Immature natural killer cell (primary cell): ENCODE measurements around the gene ATG2A. TPM values are rescaled to one million over a fixed set of nuclear protein-coding genes. Genes with fewer than 3 reads are reported as not detected.

Experiments used
- DNase-seq, 3 donors: peaks; one replicate each; pipeline ENCODE4 v3.0.0; 2022; ENCODE audit warnings: mixed read lengths in 1 of 3
- H3K27ac Mint-ChIP-seq, 6 donors: one replicate each; pipeline ENCODE4 v1.8.0; 2020; ENCODE audit warnings: mixed read lengths in 6 of 6, mild to moderate bottlenecking in 5 of 6, inconsistent platforms in 4 of 6, moderate library complexity in 3 of 6
- H3K27me3 Mint-ChIP-seq, 3 donors: one replicate each; pipeline ENCODE4 v1.8.0; 2020 to 2021; ENCODE audit warnings: low read depth in 3 of 3, mild to moderate bottlenecking in 3 of 3, mixed read lengths in 3 of 3, moderate library complexity in 3 of 3, inconsistent platforms in 1 of 3
- H3K36me3 Mint-ChIP-seq, 3 donors: one replicate each; pipeline ENCODE4 v1.8.0; 2020; ENCODE audit warnings: mixed read lengths in 3 of 3, inconsistent platforms in 2 of 3, mild to moderate bottlenecking in 2 of 3
- H3K4me1 Mint-ChIP-seq, 2 donors: one replicate each; pipeline ENCODE4 v1.8.0; 2020; ENCODE audit warnings: inconsistent platforms in 2 of 2, mild to moderate bottlenecking in 2 of 2, mixed read lengths in 2 of 2, moderate library complexity in 1 of 2
- H3K4me3 Mint-ChIP-seq, 5 donors: one replicate each; pipeline ENCODE4 v1.8.0; 2020; ENCODE audit warnings: mild to moderate bottlenecking in 5 of 5, mixed read lengths in 5 of 5, inconsistent platforms in 3 of 5, moderate library complexity in 3 of 5
- H3K9me3 Mint-ChIP-seq, 6 donors: one replicate each; pipeline ENCODE4 v1.8.0; 2020; ENCODE audit warnings: mild to moderate bottlenecking in 6 of 6, mixed read lengths in 6 of 6, inconsistent platforms in 4 of 6, moderate library complexity in 3 of 6
- polyA plus RNA-seq, 3 donors: library from polyadenylated mRNA; unstranded; fragments of 300-500 nt; fragmentation: Illumina TruSeq; gene quantifications; one replicate each; pipeline ENCODE4 v1.2.3, GENCODE V29; 2021

The ATG2A gene
- 10 to 100 TPM in 1 of 3 donors, 1 to 10 TPM in 2; 3.7 to 10.0 (median 6.7) TPM for polyA plus RNA-seq

GRCh38 chr11:64916775-64917662 is at the start of gene ATG2A:
Gene ATG2A (minus strand): TSS chr11:64917209. CDS start chr11:64917135, 74 bp downstream.
- Mint-ChIP-seq H3K4me1 (peaks cover 26 to 32% of the 10 kb centered on the region in 2 donors), H3K36me3 (peaks cover 0 to 3% (median 0%) of the 10 kb centered on the region in 3 donors), H3K27ac (peak within 1 kb of the TSS; percentile 93 to 100 (median 99)), H3K4me3 (peak within 1 kb of the TSS; percentile 95 to 98 (median 97)), H3K27me3 (peaks cover 6 to 16% (median 13%) of the 10 kb centered on the region in 3 donors), H3K9me3 (no peaks in the 10 kb centered on the region)
- peak; percentile 98 to 99 (median 99) for DNase-seq

- Mint-ChIP-seq H3K27ac (no peak overlapping the region), H3K4me3 (no peak overlapping the region), H3K4me1 (no peaks in the 10 kb centered on the region), H3K27me3 (peaks cover 0 to 3% (median 3%) of the 10 kb centered on the region in 3 donors), H3K36me3 (no peaks in the 10 kb centered on the region), H3K9me3 (no peaks in the 10 kb centered on the region)
- no peak for DNase-seq
Measured at GRCh38 chr11:64963072-64963631, 46.1 kb upstream of the ATG2A start.

GRCh38 chr11:64960719-64961118 is 43.7 kb upstream of the ATG2A start:
- Mint-ChIP-seq H3K4me3 (no peak overlapping the region), H3K36me3 (no peaks in the 10 kb centered on the region), H3K27me3 (peaks cover 0 to 3% (median 3%) of the 10 kb centered on the region in 3 donors), H3K9me3 (no peaks in the 10 kb centered on the region), H3K4me1 (no peaks in the 10 kb centered on the region), H3K27ac (no peak overlapping the region)
- DNase-seq, result no peak

DNA sequence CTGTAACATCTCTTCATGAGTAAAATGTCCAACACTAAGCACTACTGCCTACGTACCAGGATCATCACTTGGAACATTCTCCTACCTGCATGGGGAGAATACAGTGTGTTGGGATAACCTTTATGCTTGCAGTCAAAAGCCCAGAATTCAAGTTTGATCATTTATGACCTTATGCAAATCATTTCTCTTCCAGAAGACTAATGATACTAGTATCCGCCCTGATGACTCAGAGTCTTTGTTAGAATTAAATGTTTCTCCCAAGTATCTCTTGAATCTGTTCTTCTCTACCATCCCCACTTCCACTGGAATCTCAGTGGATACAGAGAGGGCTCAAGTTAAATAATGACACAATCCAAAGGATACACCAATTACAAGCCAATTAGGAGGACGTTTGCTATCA is 42.5 kb upstream of the ATG2A start:
- Mint-ChIP-seq H3K9me3 (no peaks in the 10 kb centered on the region), H3K36me3 (no peaks in the 10 kb centered on the region), H3K4me3 (no peak overlapping the region), H3K27ac (no peak overlapping the region), H3K4me1 (no peaks in the 10 kb centered on the region), H3K27me3 (peaks cover 0 to 3% (median 0%) of the 10 kb centered on the region in 3 donors)
- no peak for DNase-seq

- no peak for DNase-seq
- no peak overlapping the region for H3K27ac Mint-ChIP-seq
- H3K4me1 Mint-ChIP-seq, result no peaks in the 10 kb centered on the region
- H3K9me3 Mint-ChIP-seq, result no peaks in the 10 kb centered on the region
- H3K4me3 Mint-ChIP-seq, result no peak overlapping the region
- no peaks in the 10 kb centered on the region for H3K36me3 Mint-ChIP-seq
- H3K27me3 Mint-ChIP-seq, result peaks cover 0 to 2% (median 0%) of the 10 kb centered on the region in 3 donors
Measured at GRCh38 chr11:64954201-64954600, 37.2 kb upstream of the ATG2A start.

DNA sequence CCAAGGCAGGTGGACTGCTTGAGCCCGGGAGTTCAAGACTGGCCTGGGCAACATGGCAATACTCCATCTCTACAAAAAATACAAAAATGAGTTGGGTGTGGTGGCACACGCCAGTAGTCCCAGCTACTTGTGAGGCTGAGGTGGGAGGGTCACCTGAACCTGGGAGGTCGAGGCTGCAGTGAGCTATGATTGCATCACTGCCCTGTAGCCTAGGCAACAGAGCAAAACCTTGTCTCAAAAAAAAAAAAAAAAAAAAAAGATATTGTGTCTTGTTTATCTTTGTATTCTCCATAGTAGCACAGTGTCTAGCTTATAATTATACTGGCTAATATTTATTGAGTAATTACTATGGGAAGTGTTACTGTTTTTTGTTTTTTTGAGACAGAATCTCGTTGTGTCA is 34.5 kb upstream of the ATG2A start:
- H3K9me3 Mint-ChIP-seq, result no peaks in the 10 kb centered on the region
- no peak overlapping the region for H3K27ac Mint-ChIP-seq
- no peak for DNase-seq
- no peak overlapping the region for H3K4me3 Mint-ChIP-seq
- H3K4me1 Mint-ChIP-seq, result no peaks in the 10 kb centered on the region
- H3K36me3 Mint-ChIP-seq, result no peaks in the 10 kb centered on the region
- H3K27me3 Mint-ChIP-seq, result peaks cover 0 to 2% (median 2%) of the 10 kb centered on the region in 3 donors

GRCh38 chr11:64947208-64947814 is 30.3 kb upstream of the ATG2A start:
- DNase-seq, result no peak
- Mint-ChIP-seq H3K4me3 (no peak overlapping the region), H3K27me3 (peaks cover 0 to 4% (median 2%) of the 10 kb centered on the region in 3 donors), H3K4me1 (no peaks in the 10 kb centered on the region), H3K9me3 (no peaks in the 10 kb centered on the region), H3K36me3 (no peaks in the 10 kb centered on the region), H3K27ac (no peak overlapping the region)

DNA sequence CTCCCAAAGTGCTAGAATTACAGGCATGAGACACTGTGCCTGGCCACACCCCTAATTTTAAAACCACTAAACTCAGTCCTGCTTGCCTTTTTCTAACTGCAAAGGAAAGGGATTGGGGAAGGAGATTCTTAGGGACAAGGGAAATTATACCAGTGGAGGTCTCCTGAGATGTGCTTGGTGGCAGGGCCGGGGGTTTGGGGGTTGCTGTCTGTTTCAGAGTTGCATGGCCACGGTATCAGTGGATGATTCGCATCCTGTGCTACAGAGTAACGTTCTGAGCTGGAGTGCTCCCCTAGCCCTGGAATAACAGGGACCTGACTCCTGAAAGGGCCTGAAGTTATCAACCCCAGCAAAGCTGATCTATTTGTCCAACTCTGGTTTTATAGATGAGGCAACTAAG is 19.5 kb upstream of the ATG2A start:
- Mint-ChIP-seq H3K27ac (peak overlapping the region in 1 of 6 donors; percentile 50), H3K36me3 (peaks cover 8 to 16% (median 10%) of the 10 kb centered on the region in 3 donors)

GRCh38 chr11:64935359-64936081 is 18.5 kb upstream of the ATG2A start, which contains the start of gene GPHA2:
Gene GPHA2 (minus strand): TSS chr11:64935893. CDS start chr11:64935460, 433 bp downstream.
- DNase-seq, result no peak
- Mint-ChIP-seq H3K9me3 (no peaks in the 10 kb centered on the region), H3K4me1 (no peaks in the 10 kb centered on the region), H3K36me3 (peaks cover 14 to 26% (median 17%) of the 10 kb centered on the region in 3 donors), H3K27me3 (no peaks in the 10 kb centered on the region), H3K4me3 (no peak within 1 kb of the TSS), H3K27ac (peak within 1 kb of the TSS in 1 of 6 donors; percentile 50)

More for the DNA sequence above, 19.5 kb upstream of the ATG2A start:
- H3K9me3 Mint-ChIP-seq, result no peaks in the 10 kb centered on the region
- no peaks in the 10 kb centered on the region for H3K4me1 Mint-ChIP-seq
- no peak for DNase-seq
- H3K27me3 Mint-ChIP-seq, result peaks cover 0 to under 1% (median 0%) of the 10 kb centered on the region in 3 donors
- H3K4me3 Mint-ChIP-seq, result no peak overlapping the region

- Mint-ChIP-seq H3K9me3 (no peaks in the 10 kb centered on the region), H3K27me3 (no peaks in the 10 kb centered on the region), H3K4me3 (no peak overlapping the region), H3K27ac (no peak overlapping the region), H3K36me3 (peaks cover 16 to 33% (median 21%) of the 10 kb centered on the region in 3 donors), H3K4me1 (no peaks in the 10 kb centered on the region)
- DNase-seq, result no peak
Measured at GRCh38 chr11:64934682-64935358, 17.8 kb upstream of the ATG2A start.

DNA sequence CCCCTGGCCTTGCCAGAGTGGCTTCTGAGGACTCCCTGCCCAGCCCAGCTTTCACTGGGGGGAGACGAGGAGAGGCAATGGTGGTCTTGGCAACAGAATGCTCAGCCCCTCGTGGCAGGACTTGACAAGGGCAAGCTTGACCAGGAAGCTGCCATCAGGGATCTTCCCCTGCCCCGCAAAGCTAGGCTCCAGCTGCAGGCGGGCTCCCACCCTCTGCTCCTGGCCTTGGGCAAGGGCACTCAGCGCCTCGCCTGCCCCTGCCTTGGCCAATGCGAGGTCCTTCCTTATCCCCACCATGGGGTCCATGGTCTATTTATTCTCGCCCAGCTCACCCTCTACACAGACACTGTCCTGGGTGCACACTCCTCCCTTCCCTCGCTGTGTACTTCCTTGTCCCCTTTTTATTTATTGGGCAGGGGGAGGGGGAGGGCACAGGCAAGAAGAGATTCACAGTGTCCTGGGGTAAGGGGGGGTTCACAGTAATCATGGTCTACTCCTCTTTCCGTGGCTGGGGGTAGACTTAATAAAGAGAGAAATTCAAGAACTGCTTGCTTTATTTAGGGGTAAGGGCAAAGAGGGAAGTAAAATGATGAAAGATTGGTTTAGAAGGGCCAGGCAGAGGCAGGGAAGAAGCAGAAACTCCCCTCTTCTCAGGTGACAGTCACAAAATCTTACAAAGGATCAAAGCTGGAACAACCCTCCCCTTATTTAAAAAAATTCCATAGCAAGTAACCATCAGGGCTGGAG is 17.1 kb upstream of the ATG2A start:
- Mint-ChIP-seq H3K9me3 (no peaks in the 10 kb centered on the region), H3K27me3 (no peaks in the 10 kb centered on the region), H3K36me3 (peaks cover 16 to 35% (median 24%) of the 10 kb centered on the region in 3 donors), H3K4me3 (no peak overlapping the region), H3K27ac (peak overlapping the region in 1 of 6 donors; percentile 17), H3K4me1 (no peaks in the 10 kb centered on the region)
- no peak for DNase-seq

DNA sequence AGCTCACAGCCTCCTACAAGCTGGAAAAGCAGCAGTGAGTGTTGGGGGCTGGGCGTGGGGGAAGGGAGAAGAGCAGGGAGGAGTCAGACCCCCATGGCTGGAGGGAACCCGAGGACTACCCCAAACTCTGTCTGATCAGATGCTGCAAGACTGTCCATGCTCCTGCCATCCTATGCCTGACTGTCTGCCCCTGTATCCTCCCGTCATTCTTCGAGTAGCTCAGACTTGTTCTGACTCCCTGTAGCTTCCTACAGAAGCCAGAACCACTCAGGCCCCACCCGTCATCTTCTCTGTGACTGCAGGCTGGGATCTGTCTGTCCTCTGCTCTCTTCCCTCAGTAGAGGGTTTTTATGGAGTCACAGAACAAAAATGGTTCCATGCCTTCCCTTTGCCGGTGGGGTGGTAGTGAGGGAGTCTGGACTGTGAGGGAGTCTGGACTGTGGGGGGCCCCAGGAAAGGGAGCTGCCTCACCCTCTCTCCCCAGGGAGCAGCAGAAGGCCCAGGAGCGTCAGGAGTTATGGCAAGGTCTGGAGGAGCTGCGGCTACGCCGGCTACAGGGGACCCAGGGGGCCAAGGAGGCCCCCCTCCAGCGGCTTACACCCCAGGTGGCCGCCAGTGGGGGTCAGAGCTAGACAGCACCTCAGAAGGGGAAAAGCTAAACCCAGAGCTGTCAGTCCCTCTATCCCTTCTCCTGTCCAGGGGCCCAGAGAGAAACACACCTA is 16.4 kb upstream of the ATG2A start:
- no peak overlapping the region for H3K27ac Mint-ChIP-seq
- no peaks in the 10 kb centered on the region for H3K9me3 Mint-ChIP-seq
- no peaks in the 10 kb centered on the region for H3K4me1 Mint-ChIP-seq
- H3K27me3 Mint-ChIP-seq, result no peaks in the 10 kb centered on the region
- H3K36me3 Mint-ChIP-seq, result peaks cover 16 to 35% (median 24%) of the 10 kb centered on the region in 3 donors
- no peak for DNase-seq
- no peak overlapping the region for H3K4me3 Mint-ChIP-seq
